GM12872 (cell line): ENCODE measurements around the gene STIM2.

Source experiments
- TF ChIP-seq, protein P1 (sequence below): IDR thresholded peaks from 3 replicates; pipeline ENCODE4 v1.5.1; 2011; ENCODE audit warnings: low read depth, mild to moderate bottlenecking, low read length, moderate library complexity; ENCODE audit not compliant: insufficient read depth

The STIM2 gene

DNA sequence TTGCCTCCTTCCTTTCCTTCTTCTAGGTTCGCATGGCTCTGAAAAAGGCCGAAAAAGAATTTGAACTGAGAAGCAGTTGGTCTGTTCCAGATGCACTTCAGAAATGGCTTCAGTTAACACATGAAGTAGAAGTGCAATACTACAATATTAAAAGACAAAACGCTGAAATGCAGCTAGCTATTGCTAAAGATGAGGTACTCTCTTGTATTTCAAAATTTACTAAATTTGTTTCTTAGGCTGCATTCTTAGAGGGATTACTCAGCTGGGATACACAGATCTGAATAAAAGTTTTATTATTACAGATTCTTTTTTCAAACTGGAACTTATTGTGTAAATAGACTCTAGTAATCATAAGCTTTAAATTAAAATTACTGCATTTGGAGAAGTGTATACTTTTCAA, 146.9 kb downstream of the STIM2 start:
- TF ChIP-seq, protein P1, sequence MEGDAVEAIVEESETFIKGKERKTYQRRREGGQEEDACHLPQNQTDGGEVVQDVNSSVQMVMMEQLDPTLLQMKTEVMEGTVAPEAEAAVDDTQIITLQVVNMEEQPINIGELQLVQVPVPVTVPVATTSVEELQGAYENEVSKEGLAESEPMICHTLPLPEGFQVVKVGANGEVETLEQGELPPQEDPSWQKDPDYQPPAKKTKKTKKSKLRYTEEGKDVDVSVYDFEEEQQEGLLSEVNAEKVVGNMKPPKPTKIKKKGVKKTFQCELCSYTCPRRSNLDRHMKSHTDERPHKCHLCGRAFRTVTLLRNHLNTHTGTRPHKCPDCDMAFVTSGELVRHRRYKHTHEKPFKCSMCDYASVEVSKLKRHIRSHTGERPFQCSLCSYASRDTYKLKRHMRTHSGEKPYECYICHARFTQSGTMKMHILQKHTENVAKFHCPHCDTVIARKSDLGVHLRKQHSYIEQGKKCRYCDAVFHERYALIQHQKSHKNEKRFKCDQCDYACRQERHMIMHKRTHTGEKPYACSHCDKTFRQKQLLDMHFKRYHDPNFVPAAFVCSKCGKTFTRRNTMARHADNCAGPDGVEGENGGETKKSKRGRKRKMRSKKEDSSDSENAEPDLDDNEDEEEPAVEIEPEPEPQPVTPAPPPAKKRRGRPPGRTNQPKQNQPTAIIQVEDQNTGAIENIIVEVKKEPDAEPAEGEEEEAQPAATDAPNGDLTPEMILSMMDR = no peak

DNA sequence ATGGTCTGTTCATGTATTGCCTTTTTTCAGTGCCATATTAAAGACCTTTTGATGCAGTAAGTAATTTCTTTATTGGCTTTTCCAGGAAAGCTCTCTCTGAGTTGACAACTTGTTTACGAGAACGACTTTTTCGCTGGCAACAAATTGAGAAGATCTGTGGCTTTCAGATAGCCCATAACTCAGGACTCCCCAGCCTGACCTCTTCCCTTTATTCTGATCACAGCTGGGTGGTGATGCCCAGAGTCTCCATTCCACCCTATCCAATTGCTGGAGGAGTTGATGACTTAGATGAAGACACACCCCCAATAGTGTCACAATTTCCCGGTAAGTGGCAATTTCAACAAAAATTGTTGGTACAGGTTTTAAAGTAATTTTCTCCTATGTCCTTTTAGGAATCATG, 148.0 kb downstream of the STIM2 start:
- TF ChIP-seq, protein P1 = no peak

DNA sequence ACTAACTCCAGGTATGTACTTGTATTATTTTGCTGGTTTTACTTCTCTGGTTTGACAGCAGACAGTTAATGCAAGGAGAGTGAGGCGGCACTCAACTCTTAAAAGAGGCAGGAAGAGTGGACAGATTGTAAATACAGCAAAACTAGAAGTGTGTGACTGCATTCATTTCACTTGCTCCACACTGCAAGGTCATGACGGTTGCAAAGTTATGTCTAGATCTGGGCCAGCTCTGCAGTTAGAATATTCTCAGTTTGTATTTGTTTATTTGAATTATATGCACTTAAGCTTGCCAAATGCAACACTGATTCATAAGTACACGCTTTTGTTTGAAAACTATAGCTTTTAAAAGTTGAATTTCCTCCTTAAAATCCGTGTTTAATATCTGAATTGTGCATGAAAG, 148.9 kb downstream of the STIM2 start:
- TF ChIP-seq, protein P1 = no peak

DNA sequence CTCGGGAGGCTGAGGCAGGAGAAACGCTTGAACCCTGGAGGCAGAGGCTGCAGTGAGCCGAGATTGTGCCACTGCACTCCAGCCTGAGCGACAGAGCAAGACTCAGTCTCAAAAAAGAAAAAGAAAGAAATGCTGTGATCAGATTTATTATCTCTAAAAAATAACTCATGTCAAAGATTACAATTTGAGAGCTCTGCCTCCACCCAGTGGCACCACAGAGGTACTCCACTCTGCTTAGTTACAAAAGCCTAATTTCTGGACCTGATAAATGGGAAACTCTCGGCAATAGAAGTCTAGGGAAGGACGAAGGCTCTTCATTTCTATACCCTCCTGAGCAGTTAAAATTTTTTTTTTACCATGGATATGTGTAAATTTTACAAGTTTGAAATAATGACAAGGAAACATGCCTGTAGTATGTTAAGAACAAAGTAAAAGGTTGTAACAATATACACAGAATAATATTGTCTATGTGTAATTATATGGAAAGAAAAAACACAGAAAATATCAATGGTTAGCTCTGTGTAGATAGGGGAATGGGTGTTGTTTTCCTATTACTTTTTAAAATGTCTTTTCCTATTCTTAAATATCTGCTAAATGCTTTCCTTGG, 149.8 kb downstream of the STIM2 start:
- TF ChIP-seq, protein P1 = peak; percentile 82

DNA sequence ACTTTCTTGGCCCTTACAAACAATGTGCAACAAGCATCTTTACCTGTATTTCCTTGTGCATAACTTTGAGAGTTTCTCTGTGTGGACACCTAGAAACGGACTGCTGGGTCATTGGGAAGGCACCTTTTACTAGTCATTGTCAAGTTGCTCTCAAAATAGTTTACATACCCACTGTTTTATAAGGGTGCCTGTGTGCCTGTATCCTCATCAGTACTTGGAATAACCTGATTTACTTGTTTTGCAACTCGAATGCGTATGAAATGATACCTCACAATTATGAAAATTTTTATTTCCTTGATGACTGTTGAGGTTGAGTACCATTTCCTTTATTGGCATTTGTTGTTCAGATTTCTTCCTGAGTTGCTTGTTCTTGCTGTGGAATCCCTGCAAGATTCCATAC, 150.8 kb downstream of the STIM2 start:
- TF ChIP-seq, protein P1 = no peak

DNA sequence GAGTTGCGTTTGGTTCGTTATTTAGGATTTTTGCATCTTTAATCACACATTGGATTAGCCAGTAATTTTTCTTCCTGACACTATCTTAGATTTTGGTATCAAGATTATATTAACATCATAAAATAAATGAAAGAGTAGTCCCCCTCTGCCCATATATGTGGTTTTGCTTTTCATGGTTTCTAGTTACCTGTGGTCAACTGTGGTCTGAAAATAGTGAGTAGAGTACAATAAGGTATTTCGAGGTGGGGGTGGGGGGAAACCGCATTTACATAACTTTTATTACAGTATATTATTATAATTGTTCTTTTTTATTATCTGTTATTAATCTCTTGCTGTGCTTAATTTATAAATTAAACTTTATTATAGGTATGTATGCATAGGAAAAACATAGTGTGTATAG, 152.4 kb downstream of the STIM2 start:
- TF ChIP-seq, protein P1 = no peak

DNA sequence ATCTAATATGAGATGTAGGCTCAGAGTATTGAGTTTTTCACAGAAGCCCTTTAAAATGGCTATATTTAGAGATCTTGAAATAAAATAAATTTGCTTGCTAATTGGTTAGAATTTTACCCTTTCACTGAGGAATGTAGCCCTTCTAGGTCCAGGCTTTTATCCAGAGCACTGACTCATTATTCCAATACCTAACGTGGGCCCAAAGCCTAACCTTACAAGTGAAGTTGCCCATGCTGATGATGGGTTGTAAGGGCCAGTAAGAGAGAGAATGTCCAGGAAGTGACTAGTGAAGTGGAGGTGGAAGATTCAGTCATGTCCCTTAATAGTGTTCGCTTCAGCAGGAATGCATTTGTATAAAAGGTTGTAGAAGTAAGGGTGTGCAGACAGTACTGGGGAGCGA, 155.9 kb downstream of the STIM2 start:
- TF ChIP-seq, protein P1 = no peak
